T-helper 22 cell (primary cell): ENCODE data around the gene SEC16A.

ENCODE experiments used
- DNase-seq: peaks from one replicate; pipeline ENCODE4 v3.0.0-alpha.2; 2020; ENCODE audit warnings: low read depth

The SEC16A gene

DNA sequence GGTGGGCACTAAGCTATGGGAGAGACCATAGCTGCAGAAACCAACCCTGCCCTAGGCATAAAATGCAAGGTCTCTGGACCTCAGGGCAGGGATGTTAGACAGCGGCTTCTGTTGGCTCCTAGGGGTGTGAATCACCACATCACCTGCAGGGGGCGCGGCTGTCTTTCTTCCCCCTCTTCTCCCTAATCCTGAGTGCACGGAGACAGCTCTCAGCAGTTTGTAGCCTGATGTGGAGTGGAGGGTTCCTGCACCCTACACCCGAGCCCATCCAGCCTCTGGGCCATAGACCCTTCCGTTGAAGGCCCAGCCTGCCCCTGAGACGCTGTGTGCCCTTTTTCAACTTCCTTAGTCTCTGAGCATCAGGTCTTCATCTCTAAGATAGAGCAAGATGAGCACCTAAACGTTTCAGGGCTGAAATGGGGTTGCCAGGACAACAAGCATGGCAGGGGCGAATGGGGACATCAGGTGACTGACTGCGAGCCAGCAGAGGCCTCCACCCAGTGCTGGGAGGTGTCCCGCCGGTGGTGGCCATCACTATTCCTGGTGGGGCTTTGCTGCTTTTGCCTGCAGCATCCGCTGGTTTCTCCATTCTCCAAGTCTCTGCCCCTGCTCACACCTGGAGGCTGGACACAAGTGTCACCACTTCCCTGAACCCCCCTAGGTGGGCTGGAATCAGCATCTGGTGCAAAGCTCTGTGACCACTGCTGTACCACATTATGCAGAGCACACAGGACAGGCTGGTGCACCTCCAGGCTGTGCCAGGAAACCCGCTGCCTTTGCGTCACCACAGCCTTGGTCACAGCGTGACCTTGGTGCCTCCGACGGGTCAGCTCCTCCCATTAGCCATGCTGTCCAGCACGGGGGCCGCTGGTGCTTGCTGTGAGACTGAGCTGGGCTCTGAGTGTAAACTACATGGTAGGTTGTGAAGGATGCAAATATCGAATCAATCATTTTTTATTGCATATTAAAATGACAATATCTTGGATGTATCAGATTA, 2.5 kb upstream of the SEC16A start:
- peak; percentile 58 for DNase-seq

DNA sequence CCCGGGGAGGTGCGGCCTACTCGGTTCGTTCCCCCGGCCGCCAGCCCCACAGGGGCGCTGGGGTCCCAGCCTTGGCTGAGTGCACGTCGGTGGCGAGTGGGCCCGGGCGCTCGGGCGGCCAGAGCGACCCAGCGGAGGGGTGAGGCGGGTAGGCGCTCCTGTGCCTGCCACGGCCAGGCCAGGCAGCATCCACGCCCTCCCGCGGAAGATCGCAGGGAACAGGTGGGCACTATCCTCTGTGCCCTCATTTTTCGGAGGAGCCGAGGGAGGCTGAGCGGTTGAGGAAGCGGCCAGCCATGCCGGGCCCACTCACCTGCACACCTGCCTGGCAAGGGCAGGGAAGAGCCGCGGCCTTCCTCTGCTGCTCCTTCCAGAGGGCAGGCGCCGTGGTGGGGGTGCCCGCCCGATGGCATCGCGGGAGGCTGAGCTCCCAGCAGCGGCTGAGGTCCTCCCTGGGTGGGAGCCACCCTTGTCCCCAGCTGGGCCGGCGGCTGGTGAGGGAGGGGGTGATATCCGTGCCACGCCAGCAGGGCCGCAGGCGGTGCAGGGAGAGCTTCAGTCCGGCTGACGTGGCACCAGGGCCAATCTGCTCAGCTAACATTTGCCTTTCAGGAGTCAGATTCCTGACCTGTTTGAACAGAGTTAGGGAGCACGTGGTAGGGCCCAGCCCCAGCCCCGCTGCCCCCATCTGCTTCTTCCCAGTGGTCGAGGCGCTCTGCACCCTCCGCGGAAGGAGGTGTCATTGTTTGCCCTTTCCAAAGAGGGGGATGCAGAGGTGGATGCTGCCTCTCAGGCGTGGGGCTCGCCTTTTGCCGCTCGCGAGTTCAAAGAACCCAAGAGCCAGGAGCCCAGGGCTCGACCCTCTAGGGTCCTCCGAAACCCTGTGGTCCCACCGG, 1.6 kb upstream of the SEC16A start:
- DNase-seq, result peak; percentile 9

DNA sequence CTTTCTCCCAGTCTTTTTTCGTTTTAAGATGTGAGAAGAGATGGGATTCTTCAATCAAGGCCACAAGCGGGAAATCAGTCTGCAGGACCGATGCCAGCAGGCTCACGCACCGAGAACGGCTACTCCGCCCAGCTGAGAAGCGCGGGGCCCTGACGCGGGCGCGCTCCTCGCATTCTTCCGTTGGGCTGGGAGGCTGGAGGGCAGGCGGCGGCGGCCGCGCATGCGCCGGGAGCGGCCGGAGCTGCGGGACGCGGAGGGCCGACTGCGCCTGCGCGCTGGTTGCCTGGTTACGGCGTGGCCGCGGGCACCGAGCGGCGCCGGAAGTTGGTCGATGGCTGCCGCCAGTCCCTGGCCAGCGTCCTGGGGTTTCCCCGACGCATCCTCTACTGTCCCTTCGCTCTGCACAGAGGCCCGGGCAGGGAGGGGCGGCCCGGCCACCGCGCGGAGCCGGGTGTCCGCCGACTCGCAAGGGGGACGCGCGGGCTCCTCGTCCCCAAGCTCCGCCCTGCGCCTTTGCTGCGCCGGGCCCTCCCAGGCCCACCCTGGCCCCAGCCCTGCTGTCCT, 831 bp upstream of the SEC16A start:
- peak; percentile 84 for DNase-seq

DNA sequence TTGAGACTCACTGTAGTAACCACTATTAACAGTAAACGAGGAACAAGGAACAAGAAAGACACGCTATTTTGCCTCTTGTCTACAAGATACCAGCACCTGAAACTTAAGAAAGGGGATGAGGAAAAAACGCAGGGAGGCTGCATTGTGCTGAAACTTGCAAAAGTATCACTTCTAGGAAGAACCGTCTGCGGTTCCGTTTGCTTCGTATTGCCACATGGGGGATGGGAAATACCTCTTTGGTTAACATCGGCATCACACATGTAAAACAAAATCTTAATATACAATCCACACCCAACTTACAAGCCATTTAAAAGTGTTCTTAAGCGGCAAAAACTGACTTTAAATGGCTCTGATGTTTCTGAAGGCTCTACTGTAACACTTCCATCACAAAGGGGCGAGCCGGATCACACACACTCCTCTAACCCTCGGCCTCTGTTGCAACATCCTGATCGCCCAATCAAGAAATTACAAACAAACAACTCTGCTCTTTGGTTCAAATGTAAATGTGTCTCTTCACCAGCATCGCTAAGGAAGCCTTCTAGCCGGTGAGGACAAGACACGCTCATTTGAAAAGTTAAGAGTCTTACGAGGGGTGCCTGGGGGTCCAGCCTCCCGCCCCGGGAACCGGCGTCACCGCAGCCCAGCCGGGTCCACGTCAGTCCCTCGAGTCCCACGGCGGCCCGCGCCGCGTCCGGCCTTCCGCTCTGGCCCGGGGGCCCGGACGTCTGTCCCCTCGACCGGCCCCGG, 621 bp downstream of the SEC16A start:
- peak; percentile 7 for DNase-seq

DNA sequence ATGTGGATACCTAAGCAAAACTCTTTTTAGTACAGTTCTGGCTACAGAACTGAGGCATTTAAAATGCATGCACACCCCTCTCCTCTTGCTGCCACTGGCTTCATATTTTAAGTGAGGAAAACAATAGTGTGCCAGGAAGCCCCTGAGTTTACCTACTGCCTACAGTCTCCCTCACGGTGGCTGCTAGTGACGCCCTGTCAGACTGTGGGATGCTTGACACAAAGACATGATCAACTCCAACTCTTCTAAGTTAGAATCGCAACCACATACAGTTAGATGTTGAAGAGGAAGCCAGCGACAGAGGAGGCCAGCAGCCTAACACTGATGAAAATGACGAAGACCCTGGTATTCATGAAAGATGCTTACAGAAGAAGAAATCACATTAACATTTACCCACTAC, 1.3 kb downstream of the SEC16A start:
- DNase-seq, result no peak

DNA sequence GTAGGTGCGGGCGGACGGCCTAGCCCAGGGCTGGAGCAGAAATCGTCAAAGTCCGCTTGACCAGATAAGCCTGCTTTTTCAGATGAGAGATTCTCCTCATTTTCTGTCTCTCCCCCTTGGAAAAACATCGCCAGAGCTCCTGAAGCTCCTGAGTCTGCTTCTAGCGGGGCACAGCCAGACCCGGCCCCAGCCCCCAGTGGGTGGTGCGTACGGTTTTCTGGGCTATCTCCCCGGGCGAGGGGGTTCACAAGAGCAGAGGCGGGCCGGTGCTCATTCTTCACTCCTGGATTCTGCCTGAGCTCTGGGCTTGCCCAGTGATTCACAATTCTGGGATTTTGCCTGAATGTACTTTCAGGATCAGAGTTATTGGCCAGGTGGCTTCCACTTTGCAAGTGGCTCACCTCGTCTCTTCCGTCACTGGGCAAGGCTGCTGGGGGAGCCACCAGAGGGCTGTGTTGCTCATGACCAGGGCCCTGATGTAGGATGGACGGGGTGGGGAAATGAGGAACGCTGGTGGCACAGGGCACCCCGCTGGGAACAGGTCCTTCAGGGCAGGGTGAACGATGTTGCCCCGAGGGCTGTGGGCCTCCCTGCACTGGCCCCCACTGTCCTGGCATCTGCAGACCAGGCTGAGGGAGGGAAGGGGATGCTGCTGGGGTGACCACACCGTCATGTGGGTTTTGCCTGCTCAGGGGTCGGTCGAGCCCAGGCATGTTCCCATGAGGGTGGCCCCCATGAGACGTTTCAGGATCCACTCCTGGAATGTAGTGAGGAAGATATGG, 6.3 kb downstream of the SEC16A start:
- no peak for DNase-seq

DNA sequence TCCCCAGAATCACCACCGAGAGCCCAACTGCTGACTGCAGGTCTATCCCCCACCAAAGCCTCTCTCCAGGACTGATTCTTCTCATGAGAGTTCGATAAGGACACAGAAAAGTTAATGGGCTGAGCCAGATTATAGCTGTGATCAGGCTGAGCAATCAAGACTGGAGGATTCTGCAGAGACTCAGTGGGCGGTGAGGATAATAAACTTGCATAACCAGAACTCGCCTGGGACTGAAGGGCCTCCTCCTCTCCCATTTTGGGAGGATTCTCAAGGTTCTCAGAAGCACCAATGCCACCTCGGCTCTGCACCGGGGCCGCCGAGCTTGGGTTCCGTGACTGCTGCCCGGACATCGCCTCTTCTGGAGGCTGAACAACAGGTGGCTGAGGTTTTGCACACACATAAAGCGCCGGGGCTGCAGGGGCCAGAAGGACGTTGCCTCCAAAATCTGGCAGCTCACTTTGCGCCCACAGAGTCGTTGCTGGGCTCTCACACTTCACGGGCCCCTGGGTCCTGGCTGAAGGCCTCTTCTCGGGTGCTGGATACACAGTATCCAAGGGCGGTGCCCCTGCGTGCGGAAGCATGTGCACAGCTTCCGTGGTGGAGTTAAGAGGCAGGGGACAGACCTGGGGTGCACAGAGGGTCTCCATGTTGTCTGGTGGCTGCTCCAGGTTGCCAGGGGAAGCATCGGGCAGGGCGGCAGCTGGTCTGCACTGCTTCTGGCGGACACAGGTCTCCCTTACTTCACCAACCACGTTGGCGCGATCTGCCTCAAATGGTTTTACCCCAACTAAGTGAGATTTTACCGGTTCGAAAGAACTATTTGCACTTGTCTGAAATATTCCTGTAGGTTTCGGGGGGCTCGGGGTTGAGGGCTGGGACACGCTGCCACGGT, 7.6 kb downstream of the SEC16A start:
- no peak for DNase-seq

DNA sequence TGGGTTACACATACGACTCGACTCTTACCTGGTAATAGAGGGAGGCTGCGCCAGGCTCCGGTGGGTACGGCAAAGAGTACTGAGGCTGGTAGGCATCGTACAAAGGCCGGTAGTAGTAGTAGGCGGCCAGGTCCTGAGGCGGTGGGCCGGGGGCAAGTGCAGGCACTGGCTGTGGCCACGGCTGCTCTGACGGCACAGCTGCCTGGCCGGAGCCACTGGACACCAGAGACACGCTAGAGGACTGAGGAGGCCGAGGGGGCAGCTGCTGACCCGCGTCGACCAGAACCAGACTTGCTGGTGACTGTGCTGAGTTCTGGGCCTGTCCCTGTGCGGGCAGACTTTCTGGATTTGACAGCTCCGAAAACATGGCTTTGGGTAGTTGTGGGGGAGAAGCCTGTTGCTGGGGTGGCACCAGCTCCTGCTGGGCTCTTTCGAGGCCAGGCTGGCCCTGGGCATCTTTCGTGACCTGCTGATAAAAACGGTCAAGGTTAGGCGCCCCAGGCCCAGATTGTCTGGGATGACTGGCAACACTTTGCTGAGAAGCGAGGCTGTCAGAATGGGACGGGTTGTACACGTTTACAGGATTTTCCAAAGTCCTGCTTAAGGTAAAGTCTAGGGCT, 8.7 kb downstream of the SEC16A start:
- DNase-seq, result no peak

DNA sequence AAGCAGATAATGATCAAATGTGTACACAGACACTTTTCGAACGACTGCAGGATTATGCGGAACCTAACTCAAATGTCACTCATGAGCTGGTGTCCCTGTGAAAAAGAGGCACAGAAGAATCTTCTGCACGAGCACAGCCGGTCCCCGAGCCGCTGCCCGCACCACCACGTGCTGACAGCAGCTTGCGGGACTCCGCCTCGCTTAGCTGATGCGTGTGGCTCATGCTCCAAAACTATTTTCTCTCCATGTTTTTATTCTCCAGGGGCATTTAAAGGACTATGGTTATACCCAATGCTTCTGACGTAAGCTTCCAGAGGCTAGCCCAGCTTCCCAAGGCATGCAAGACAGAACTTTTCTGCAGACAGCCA, 9.5 kb downstream of the SEC16A start:
- DNase-seq, result no peak

DNA sequence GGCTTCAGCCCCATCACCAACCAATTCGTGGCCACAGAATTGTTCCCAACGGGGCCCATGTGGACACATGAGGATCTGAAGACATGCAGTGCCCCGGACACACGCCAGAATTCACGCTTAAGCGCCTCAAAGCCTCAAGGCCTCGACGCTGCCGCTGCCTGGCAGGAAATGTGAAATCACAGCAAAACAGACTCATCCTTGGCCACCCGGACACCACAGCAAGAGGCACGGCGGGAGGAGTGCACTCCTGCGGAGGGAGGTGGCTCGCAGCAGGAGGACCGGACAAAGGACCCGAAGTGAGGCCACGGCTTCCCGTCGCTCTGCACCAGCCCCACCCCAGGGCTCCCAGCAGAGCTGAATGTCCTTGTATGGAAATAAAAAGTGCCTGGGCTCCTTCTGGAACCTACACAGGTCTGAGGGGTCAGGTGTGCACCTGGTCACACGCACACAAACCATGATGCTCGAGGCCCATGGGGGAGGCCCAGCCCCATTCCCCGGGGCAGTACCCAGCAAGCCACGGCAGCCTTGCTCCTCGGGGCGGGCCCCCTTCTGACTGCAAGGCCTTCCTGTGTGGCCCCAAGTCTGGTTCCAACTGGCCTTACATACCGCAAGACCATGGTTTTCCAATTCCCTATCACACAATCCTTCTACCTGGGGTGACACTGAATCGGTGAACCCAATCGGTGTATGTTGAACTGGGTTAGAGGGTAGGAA, 10.0 kb downstream of the SEC16A start:
- no peak for DNase-seq

DNA sequence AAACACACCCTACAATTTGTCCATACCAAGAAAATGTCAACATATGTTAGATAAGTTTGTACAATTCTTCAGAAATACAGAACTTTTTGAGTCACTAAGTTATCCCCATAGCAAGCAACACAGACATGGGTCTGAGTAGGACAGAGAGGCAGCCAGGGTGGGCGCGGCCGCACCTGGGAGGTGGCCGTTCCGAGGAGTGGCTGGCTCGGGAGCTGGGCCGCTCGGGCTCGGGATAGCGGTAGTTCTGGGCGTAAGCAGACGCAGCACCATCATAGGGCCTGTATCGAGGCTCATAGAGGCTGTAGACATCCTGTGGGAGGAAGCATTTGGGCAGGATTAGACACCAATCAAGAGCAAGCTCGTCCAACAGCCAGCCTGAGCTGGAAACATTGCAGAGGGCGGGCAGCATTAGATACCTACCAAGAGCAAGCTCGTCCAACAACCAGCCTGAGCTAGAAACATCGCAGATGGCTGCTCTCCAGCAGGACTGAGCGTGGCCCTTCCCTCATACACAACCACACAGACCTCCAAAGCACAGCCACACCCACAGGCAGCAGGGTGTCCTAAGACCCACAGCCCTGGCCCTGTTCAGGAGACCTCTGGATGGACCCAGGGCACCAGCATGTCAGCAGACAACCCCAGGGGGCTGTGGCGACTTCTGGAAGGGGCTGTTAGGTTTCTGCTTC, 10.9 kb downstream of the SEC16A start:
- no peak for DNase-seq

DNA sequence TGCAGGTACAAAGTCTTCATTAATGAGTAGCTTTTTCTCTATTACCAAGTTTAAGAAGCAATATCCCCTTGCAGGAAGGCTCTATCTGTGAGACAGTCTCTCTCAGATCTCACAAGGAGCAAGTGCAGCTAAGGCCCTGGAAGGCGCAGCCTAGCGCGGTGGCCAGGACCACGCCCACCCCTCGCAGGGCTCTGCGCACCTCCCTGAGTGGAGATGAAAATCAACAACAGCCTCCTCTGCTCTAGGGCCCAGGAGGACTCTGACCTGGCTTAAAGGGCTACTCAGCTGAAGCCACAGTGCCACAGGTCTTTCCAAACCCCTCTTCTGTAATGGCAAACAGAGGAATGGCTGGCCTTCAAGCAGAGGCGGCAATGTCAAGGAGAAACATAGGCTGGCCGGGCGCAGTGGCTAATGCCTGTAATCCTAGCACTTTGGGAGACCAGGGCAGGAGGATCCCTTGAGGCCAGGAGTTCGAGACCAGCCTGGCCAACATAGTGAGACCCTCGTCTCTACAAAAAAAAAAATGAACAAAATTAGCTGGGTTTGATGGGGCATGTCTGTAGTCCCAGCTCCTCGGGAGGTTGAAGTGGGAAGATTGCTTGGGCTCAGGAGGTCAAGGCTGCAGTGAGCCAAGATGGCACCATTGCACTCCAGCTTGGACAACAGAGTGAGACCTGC, 11.9 kb downstream of the SEC16A start:
- no peak for DNase-seq

DNA sequence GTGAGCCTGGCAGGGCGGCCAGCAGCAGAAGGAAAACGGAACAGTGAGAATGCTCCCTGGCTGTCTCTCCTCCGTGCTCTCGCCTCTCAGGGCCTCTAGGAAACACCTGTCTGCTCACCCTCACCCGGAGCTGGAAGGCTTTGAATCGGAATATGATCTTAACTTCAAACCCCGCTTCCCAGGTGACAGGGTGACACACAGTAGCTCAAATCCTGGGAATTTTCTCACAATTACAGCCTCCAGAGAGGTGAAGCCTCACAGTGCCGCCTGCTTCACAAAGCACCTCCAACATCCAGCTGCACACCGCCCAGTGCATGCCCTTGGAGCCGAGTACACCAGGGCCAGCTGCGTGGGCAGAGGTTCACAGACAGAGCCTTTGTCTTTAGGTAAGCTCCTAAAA, 12.5 kb downstream of the SEC16A start:
- DNase-seq, result no peak

DNA sequence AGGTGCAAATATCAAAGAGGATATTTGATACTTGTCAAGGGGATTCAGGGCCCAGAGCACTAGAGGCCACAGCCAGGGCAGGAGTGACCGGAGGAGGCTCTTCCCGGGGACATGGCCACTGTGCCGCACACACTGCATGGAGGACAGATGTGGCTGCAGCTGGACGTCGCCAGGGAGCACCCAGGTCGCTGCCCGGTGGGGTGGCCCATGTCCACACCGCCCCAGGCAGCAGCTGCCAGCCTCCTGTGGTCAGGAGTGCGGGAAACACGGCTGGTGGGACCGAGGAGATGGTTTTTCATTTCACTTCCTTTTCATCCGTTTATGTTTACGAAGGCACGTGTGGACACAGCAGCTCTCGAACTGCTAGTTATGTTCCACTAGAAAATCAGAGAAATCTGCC, 15.1 kb downstream of the SEC16A start:
- no peak for DNase-seq

DNA sequence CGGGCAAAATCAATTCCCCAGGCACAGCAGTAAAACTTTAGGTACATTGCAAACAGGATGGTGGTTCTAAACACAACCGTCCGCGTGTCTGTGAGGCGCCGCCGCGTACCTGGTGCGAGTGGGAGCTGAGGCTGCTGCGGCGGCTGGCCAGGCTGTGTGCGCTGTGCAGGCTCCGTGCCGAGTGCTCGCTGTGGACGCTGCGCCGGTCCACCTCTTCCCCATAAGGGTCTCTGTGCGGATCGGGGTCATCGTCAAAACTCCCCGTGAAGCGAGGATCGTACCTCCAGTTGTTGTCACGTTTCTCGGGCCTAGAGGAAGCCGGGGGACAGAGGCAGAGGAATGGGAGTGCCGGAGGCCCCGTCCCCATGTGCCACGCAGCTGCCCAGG, 16.7 kb downstream of the SEC16A start:
- no peak for DNase-seq

DNA sequence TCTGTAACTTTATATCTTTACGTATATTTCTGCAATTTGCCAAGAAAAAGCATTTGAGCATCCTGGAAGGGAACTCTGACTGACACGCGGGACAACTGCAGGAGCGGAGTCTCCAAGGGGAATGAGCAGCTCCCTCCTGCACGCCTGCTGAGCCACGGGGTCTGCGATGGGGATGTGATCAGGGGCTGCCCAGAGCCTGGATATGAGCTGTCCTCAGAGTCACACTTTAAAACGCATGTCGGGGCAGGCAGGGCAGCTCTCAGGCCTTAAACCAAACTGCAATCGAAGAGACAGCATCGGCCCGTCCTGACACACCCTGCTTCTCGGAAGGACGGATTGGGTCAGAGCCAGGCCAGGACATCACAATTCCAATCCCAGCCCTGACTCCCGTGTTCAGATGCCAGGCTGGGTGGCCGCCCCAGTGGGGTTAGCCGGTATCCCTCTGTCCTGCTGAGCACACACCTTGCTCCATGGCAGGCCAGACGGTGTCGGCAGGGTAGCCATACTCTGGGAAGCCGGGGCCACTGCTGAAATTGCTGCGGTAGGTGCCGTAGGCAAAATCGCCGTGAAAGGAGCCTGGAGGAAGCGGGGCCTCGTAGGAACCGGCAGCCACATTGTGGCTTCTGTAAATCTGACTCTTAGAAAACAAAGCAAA, 17.2 kb downstream of the SEC16A start:
- no peak for DNase-seq

DNA sequence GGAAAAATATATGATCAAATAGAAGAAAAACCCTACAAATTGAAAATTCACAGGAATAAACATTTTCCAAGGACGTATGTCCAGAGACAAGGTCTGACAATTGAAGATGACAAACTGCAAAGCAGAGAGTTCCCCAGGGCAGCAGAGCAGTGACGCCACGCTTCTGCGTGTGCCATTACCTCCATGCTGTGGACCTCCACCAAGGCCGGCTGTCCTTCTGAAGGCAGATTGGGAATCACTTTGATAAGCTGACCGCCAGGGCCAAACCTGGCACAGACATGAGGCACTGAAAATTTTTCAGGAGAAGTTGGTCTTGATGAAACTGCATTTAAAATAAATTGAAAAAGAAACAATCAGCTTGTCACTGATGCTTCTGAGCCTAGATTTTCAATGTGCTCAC, 18.6 kb downstream of the SEC16A start:
- DNase-seq, result no peak
